GM20431 (cell line): ENCODE data around the gene LAMC3.
"Not testable (repeated sequence)": the region's sequence is repeated elsewhere in the genome, so short reads cannot be mapped to it uniquely, and the experiment has no call there.

ENCODE experiments used
- in situ Hi-C: fragments of 300-500 bp; cut with MseI, MboI; formaldehyde crosslinking; loops from one replicate; pipeline ENCODE4 v1.15.0; 2020; ENCODE audit warnings: low sequenced_read_pairs; ENCODE audit not compliant: unreplicated experiment

LAMC3 gene

GRCh38 chr9:130990306-130990977 lies 18.5 kb upstream of the LAMC3 start:
- in situ Hi-C loops = no loop called here

GRCh38 chr9:130990978-130991777 lies 17.8 kb upstream of the LAMC3 start:
- in situ Hi-C loops = no loop called here

DNA sequence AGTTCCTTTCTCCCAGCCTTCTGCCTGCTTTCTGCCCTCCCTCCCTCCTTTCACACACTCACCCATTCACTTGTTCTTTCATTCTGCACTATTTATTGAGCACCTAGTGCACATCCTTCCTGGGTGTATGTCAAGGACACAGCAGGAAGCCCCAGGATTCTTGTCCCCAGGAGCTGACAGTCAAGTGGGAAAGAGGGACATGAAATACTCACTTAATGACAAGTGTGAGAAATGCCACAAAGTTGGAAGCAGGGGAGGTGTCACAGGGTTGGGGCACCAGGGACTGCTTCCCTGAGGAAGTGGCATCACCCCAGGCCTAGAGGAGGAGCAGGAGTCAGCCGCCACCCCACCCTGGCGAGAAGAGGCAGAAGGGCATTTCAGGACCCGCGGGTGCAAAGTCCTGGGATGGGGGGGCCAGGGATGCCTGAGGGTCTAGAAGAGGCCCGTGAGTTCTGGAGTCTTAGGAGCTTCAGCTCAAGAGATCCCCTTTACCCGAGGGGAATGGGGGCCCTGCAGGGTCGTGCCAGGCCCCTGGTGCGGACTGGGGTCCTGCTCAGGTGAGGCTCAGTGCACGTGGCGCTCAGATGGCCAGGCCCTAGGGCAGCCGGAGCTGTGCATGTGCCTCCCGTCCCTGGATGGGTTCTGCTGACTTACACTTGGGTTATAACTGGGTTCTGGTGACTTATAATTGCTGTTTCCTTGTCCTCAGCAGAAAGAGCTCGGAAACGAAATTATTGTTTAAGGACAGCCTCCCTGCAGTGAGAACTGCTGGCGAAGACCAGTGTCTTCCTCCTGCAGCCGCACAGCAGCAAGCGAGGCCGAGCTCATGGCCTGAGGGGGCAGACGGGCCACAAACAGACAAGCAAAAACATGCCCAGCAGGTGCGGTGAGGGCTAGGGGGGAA lies 16.9 kb upstream of the LAMC3 start:
- in situ Hi-C loops = no loop called here

GRCh38 chr9:130992682-130993032 lies 16.3 kb upstream of the LAMC3 start:
- in situ Hi-C loops = no loop called here

- in situ Hi-C loops = no loop called here
Observed at GRCh38 chr9:130993303-130994030, 15.5 kb upstream of the LAMC3 start.

DNA sequence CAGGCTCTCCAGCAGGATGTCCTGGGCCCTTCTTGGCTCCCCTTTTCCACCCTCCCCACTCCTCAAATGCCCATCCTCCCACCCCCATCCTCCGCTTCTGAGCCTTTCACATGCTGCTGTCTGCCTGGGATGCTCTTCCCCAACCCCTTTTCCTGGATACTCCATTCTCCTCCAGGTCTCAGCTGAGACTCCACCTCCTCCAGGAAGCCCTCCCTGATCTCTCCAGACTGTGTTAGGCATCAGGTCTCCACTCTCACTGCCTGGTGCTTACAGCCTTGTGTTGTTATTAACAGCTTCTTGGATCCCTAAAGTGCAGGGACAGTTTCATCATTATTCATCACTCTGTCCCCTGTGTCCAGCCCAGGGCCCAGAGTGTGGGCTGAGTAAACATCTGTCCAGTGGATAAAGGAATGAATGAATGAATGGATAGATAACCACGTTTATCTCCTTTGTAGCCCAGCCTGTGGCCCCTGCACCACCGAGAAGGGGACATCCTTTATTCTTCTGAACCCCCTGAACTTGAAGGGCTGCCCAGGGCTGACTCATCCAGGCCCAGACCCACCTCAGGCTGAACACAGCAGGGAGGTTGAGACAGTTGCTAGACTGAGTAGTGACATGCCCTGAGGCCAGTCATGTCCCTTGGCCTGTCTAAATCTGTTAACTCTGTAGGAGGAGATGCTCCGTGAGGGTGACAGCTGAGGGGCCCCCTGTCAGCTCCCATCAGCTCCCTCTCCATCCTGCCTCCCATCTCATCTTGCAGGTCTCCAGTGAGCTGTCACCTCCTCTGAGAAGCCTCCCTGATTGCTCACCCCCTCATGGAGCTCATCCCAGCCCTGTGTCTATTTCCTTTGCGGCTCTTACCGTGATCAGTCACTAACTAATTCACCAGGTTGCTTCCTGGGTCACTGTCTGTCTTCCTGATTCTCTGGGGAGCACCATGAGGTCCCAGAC lies 14.6 kb upstream of the LAMC3 start:
- in situ Hi-C loops = no loop called here

DNA sequence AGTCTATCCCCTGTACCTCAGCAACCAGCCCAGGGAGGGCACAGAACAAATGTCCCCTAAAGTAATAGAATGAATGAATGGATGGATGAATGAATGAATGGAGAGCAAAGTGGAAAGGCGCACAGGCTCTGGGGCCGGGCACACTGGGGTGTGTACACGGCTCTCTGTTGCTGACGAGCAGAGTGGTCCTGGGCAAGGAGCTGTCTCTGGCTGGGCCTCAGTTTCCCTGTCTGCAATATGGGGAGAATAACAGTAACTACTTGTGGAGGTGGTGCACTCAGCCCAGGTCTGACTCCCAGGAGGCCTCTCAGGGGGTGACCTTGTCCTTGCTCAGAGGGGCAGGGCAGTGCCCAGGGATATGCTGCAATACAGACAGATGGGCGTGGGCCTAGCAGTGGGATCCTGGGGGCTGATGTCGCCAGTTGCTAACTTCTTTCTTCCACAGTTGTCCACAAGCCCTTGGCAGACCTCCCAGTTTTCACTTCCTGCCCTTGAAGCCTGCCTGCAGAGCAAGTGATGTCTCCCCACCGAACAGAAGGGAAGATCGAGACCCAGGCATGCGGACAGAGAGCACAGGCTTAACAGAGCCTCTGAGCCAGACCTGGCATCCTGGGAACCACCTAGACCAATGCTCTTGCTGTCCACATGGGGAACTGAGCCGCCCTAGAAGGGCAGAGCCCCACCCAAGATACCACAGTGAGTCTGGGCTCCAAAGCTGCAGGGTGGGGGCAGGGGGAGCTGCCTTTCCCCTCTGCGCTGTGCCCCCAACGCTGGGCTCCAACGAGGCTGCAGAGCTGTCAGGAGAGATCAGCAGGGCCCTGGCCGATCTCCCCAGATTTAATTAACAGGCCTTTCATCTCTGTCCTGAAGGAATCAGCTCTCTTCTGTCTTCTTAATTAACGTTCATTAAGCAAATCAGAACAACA lies 13.6 kb upstream of the LAMC3 start:
- in situ Hi-C loops = no loop called here

GRCh38 chr9:130996205-130996604 lies 12.8 kb upstream of the LAMC3 start:
- in situ Hi-C loops = no loop called here

- in situ Hi-C loops = no loop called here
Observed at GRCh38 chr9:130996676-130997394, 12.1 kb upstream of the LAMC3 start.

DNA sequence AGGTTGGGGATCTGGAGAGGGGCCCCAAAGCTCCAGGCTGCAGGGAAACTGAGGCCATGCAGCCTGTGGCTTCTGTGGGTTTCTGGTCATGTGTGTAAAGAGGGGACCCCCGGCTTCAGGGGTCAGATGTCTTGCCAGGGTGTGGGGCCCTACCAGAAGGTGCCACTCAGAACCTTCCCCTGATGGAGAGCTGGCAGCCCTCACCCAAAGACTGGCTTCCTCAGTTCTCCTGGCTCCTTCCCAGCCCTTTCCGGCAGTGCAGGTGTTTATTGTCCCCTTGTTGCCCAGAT lies 11.6 kb upstream of the LAMC3 start:
- in situ Hi-C loops = no loop called here

GRCh38 chr9:130997925-130998596 lies 10.9 kb upstream of the LAMC3 start:
- in situ Hi-C loops = no loop called here

DNA sequence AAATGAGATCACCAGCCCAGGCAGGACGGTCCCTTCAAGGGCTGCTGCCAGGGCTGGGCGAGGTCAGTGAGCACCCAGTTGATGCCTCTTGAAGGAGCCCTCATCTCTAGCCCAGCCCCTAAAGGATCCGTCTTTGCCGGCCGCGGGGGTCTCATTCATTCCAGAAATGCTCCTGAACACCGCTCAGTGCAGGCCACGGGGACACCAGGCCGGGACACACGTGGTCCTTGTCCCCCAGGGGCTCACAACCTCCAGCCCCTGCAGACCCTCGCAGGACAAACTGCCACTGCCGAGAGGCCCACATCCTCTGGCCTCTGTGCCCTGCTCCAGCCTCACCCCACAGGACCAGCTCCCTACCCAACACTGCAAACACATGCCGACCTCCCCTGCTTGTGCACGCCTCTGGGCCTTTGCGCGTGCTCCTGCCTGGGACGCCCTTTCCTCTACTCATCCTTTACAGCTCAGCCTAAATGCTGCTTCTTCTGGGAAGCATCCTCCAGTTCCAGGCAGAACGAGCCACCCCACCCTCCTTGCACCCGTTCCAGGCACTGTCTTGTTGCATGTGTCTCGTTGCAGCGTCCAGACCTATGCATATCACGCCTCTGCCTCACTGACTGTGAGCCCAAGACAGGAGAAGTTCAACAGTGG lies 10.3 kb upstream of the LAMC3 start:
- in situ Hi-C loops = no loop called here

DNA sequence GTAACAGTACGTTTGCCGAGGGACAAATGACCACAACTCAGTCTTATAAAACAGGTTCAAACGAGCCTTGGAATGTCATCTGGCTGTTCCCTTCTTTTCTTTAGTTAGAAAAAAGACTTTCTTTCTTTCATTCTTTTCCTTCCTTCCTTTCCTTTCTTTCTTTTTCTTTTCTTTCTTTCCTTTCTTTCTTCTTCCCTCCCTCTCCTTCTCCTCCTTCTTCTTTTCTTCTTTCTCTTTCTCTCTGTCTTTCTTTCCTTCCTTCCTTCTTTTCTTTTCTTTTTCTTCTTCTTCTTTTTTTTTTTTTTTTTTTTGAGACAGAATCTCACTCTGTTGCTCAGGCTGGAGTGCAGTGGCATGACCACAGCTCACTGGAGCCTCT lies 9.7 kb upstream of the LAMC3 start:
- in situ Hi-C loops = no loop called here

DNA sequence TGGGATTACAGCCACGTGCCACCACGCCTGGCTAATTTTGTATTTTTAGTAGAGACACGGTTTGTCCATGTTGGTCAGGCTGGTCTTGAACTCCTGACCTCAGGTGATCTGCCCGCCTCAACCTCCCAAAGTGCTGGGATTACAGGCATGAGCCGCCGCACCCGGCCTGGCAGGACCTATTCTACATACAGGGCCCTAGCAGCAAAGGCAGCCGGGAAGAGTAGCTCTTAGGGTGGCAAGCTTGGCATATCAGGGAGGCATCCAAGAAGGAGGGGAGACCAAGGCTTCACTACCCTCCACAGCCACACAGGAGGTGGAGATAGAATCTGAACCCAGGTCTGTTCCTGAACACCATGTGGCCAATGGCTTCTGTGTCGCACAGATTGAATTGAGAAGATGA lies 8.4 kb upstream of the LAMC3 start:
- in situ Hi-C loops = not testable (repeated sequence)

- in situ Hi-C loops = no loop called here
Observed at GRCh38 chr9:131001021-131001420, 8.0 kb upstream of the LAMC3 start.

DNA sequence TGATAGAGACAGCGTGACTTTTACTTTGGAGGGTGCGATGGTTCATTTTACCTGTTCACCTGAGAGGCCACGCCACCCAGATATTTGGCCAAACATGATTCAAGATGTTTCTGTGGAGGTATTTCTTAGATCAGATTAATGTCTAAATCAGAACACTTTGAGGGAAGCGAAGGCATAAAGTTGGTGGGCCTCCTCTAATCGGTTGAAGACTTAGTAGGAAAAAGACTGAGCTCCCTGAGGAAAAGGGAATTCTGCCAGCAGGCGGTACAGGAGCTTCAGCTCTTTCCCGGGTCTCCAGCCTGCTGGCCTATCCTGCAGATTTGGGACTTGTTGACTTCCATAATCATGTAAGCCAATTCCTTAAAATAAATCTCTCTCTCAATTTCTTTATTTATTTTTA lies 7.0 kb upstream of the LAMC3 start:
- in situ Hi-C loops = no loop called here

DNA sequence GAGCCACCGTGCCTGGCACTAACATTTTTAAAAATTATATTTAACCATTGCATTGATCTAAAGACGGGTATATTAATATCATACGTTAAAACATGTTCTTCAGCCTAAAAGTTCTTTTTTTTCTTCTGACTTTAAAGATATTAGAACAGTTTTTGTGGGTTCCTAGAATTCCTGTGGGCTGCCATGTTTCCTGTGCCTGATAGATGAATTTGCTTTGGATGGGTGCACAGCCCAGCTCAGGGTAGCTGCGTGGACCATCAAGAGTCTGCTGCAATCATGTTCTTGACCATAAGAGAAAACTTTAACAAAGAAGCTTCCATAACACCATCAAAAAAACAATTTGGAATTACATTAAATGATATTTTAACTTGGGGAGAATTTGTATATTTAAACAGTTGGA lies 2.4 kb upstream of the LAMC3 start:
- in situ Hi-C loops = no loop called here
